GM12892 (cell line): ENCODE results near the gene TEF.

ENCODE experiments used
- POLR2A ChIP-seq: IDR thresholded peaks from 2 replicates; pipeline ENCODE4 v1.6.1; 2011; ENCODE audit warnings: low read depth, low read length, control low read depth
- POLR2AphosphoS5 ChIP-seq: IDR thresholded peaks from 2 replicates; pipeline ENCODE4 v1.6.1; 2011; ENCODE audit warnings: low read depth, low read length, control low read depth

DNA sequence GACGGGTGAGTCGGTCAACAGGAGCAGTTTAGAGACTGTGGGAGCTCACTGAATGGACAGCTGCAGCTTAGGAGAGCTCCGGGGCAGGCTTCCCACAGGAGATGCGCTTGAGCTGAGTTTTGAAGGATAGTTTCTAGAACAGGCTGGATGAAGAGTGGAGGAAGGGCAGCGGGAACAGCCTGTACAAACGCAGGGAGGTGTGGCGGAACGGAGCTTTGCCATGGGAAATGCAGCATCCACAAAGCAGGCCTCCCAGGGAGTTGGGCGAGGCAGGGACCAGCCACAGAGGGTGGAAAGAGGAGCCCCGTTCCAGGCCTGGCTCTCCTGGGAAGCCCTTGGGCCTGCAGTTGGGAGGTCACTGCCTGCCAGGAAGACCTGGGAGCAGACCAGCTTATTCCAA, 26.8 kb upstream of the TEF start:
- no peak for TF ChIP-seq POLR2AphosphoS5
- TF ChIP-seq POLR2A: no peak
